ENCODE results near the gene ANKRD33B.

ANKRD33B gene

GRCh38 chr5:10538103-10538788 lies 25.6 kb upstream of the ANKRD33B start:
- Histone ChIP-seq H4K91ac (ENCODE audit: low read length) (no peak overlapping the region), H3K4me2 (ENCODE audit: low read length, poor library complexity, severe bottlenecking) (no peak overlapping the region), H2BK5ac (ENCODE audit: low read depth, low read length, poor library complexity, severe bottlenecking) (no peak overlapping the region), H4K8ac (ENCODE audit: low read length) (no peak overlapping the region), H2AK5ac (ENCODE audit: low read length, severe bottlenecking) (no peak overlapping the region), H3K36me3 (ENCODE audit: control insufficient read depth in 1 of 2, insufficient read depth in 2 of 2, low read depth in 1 of 2, low read length in 2 of 2) (no peaks in the 10 kb centered on the region), H3K14ac (ENCODE audit: low read length in 2 of 2) (no peak overlapping the region), H3K27ac (ENCODE audit: low read length, poor library complexity, severe bottlenecking) (no peak overlapping the region), H2AFZ (ENCODE audit: low read depth, low read length) (no peak overlapping the region), H3K79me1 (replicated peaks; ENCODE audit: low read length, poor library complexity, severe bottlenecking) (no peaks in the 10 kb centered on the region), H2BK120ac (ENCODE audit: low read depth, low read length) (no peak overlapping the region), H3K18ac (ENCODE audit: low read depth in 1 of 2, low read length in 2 of 2) (no peak overlapping the region), H2BK15ac (ENCODE audit: low read depth, poor library complexity, severe bottlenecking) (no peak overlapping the region), H3K27me3 (ENCODE audit: control insufficient read depth in 1 of 2, insufficient read depth in 1 of 2, low read length in 2 of 2) (no peaks in the 10 kb centered on the region), H3K23ac (ENCODE audit: low read length in 2 of 2) (no peak overlapping the region), H2BK12ac (ENCODE audit: low read length in 2 of 2) (no peak overlapping the region), H3K4me3 (ENCODE audit: insufficient read depth in 1 of 2, low read depth in 1 of 2, low read length in 2 of 2) (no peak overlapping the region), H3K4ac (ENCODE audit: low read depth in 1 of 2, low read length in 2 of 2) (no peak overlapping the region), H3K4me1 (ENCODE audit: control insufficient read depth, insufficient read depth, low read depth, low read length) (no peaks in the 10 kb centered on the region), H3K9me3 (ENCODE audit: control insufficient read depth, low read length) (no peaks in the 10 kb centered on the region), H3K9ac (ENCODE audit: low read length) (no peak overlapping the region)
- 98% methylated on average over 13 of the region's 14 CpGs for WGBS
- DNase-seq: no peak

GRCh38 chr5:10538789-10539686 lies 24.8 kb upstream of the ANKRD33B start:
- Histone ChIP-seq H2BK12ac (ENCODE audit: low read length in 2 of 2) (no peak overlapping the region), H2AK5ac (ENCODE audit: low read length, severe bottlenecking) (no peak overlapping the region), H3K14ac (ENCODE audit: low read length in 2 of 2) (no peak overlapping the region), H3K4me3 (ENCODE audit: insufficient read depth in 1 of 2, low read depth in 1 of 2, low read length in 2 of 2) (no peak overlapping the region), H2BK120ac (ENCODE audit: low read depth, low read length) (no peak overlapping the region), H4K8ac (ENCODE audit: low read length) (no peak overlapping the region), H3K4ac (ENCODE audit: low read depth in 1 of 2, low read length in 2 of 2) (no peak overlapping the region), H3K36me3 (ENCODE audit: control insufficient read depth in 1 of 2, insufficient read depth in 2 of 2, low read depth in 1 of 2, low read length in 2 of 2) (no peaks in the 10 kb centered on the region), H3K18ac (ENCODE audit: low read depth in 1 of 2, low read length in 2 of 2) (no peak overlapping the region), H3K27ac (ENCODE audit: low read length, poor library complexity, severe bottlenecking) (no peak overlapping the region), H4K91ac (ENCODE audit: low read length) (no peak overlapping the region), H3K9ac (ENCODE audit: low read length) (no peak overlapping the region), H3K23ac (ENCODE audit: low read length in 2 of 2) (no peak overlapping the region), H2AFZ (ENCODE audit: low read depth, low read length) (no peak overlapping the region), H3K27me3 (ENCODE audit: control insufficient read depth in 1 of 2, insufficient read depth in 1 of 2, low read length in 2 of 2) (no peaks in the 10 kb centered on the region), H3K4me2 (ENCODE audit: low read length, poor library complexity, severe bottlenecking) (no peak overlapping the region), H3K79me1 (replicated peaks; ENCODE audit: low read length, poor library complexity, severe bottlenecking) (no peaks in the 10 kb centered on the region), H3K9me3 (ENCODE audit: control insufficient read depth, low read length) (no peaks in the 10 kb centered on the region), H2BK5ac (ENCODE audit: low read depth, low read length, poor library complexity, severe bottlenecking) (no peak overlapping the region), H2BK15ac (ENCODE audit: low read depth, poor library complexity, severe bottlenecking) (no peak overlapping the region), H3K4me1 (ENCODE audit: control insufficient read depth, insufficient read depth, low read depth, low read length) (no peaks in the 10 kb centered on the region)
- DNase-seq: no peak
- 93% methylated on average over 19 of the region's 19 CpGs for WGBS

- H2BK5ac ChIP-seq (ENCODE audit: low read depth, low read length, poor library complexity, severe bottlenecking): no peak overlapping the region
- H3K18ac ChIP-seq (ENCODE audit: low read depth in 1 of 2, low read length in 2 of 2): no peak overlapping the region
- no peak overlapping the region for H2AK5ac ChIP-seq (ENCODE audit: low read length, severe bottlenecking)
- H3K9ac ChIP-seq (ENCODE audit: low read length): no peak overlapping the region
- H2BK120ac ChIP-seq (ENCODE audit: low read depth, low read length): no peak overlapping the region
- no peak overlapping the region for H3K4me3 ChIP-seq (ENCODE audit: insufficient read depth in 1 of 2, low read depth in 1 of 2, low read length in 2 of 2)
- H3K27ac ChIP-seq (ENCODE audit: low read length, poor library complexity, severe bottlenecking): no peak overlapping the region
- H3K27me3 ChIP-seq (ENCODE audit: control insufficient read depth in 1 of 2, insufficient read depth in 1 of 2, low read length in 2 of 2): no peaks in the 10 kb centered on the region
- no peak overlapping the region for H4K91ac ChIP-seq (ENCODE audit: low read length)
- no peak overlapping the region for H3K23ac ChIP-seq (ENCODE audit: low read length in 2 of 2)
- no peak overlapping the region for H3K4me2 ChIP-seq (ENCODE audit: low read length, poor library complexity, severe bottlenecking)
- H3K14ac ChIP-seq (ENCODE audit: low read length in 2 of 2): no peak overlapping the region
- no peaks in the 10 kb centered on the region for H3K9me3 ChIP-seq (ENCODE audit: control insufficient read depth, low read length)
- DNase-seq: peak; percentile 28
- H2BK12ac ChIP-seq (ENCODE audit: low read length in 2 of 2): no peak overlapping the region
- no peak overlapping the region for H4K8ac ChIP-seq (ENCODE audit: low read length)
- no peak overlapping the region for H2BK15ac ChIP-seq (ENCODE audit: low read depth, poor library complexity, severe bottlenecking)
- H3K4me1 ChIP-seq (ENCODE audit: control insufficient read depth, insufficient read depth, low read depth, low read length): no peaks in the 10 kb centered on the region
- no peak overlapping the region for H3K4ac ChIP-seq (ENCODE audit: low read depth in 1 of 2, low read length in 2 of 2)
- no peak overlapping the region for H2AFZ ChIP-seq (ENCODE audit: low read depth, low read length)
- 87% methylated on average over 3 of the region's 3 CpGs for WGBS
- no peaks in the 10 kb centered on the region for H3K79me1 ChIP-seq (replicated peaks; ENCODE audit: low read length, poor library complexity, severe bottlenecking)
- H3K36me3 ChIP-seq (ENCODE audit: control insufficient read depth in 1 of 2, insufficient read depth in 2 of 2, low read depth in 1 of 2, low read length in 2 of 2): no peaks in the 10 kb centered on the region
These were observed 24.2 kb upstream of the ANKRD33B start for GRCh38 chr5:10539687-10539998.

- H3K79me1 ChIP-seq (replicated peaks; ENCODE audit: low read length, poor library complexity, severe bottlenecking): no peaks in the 10 kb centered on the region
- H2BK15ac ChIP-seq (ENCODE audit: low read depth, poor library complexity, severe bottlenecking): no peak overlapping the region
- no peaks in the 10 kb centered on the region for H3K4me1 ChIP-seq (ENCODE audit: control insufficient read depth, insufficient read depth, low read depth, low read length)
- H3K4ac ChIP-seq (ENCODE audit: low read depth in 1 of 2, low read length in 2 of 2): no peak overlapping the region
- no peak overlapping the region for H2AFZ ChIP-seq (ENCODE audit: low read depth, low read length)
- H3K9ac ChIP-seq (ENCODE audit: low read length): no peak overlapping the region
- no peak overlapping the region for H3K4me3 ChIP-seq (ENCODE audit: insufficient read depth in 1 of 2, low read depth in 1 of 2, low read length in 2 of 2)
- no peak overlapping the region for H4K91ac ChIP-seq (ENCODE audit: low read length)
- H2BK120ac ChIP-seq (ENCODE audit: low read depth, low read length): no peak overlapping the region
- WGBS: 96% methylated on average over 8 of the region's 11 CpGs
- no peak overlapping the region for H2AK5ac ChIP-seq (ENCODE audit: low read length, severe bottlenecking)
- H2BK12ac ChIP-seq (ENCODE audit: low read length in 2 of 2): no peak overlapping the region
- no peaks in the 10 kb centered on the region for H3K9me3 ChIP-seq (ENCODE audit: control insufficient read depth, low read length)
- no peak for DNase-seq
- no peak overlapping the region for H4K8ac ChIP-seq (ENCODE audit: low read length)
- no peak overlapping the region for H3K4me2 ChIP-seq (ENCODE audit: low read length, poor library complexity, severe bottlenecking)
- H3K23ac ChIP-seq (ENCODE audit: low read length in 2 of 2): no peak overlapping the region
- H3K27me3 ChIP-seq (ENCODE audit: control insufficient read depth in 1 of 2, insufficient read depth in 1 of 2, low read length in 2 of 2): no peaks in the 10 kb centered on the region
- H3K18ac ChIP-seq (ENCODE audit: low read depth in 1 of 2, low read length in 2 of 2): no peak overlapping the region
- H3K14ac ChIP-seq (ENCODE audit: low read length in 2 of 2): no peak overlapping the region
- H2BK5ac ChIP-seq (ENCODE audit: low read depth, low read length, poor library complexity, severe bottlenecking): no peak overlapping the region
- H3K27ac ChIP-seq (ENCODE audit: low read length, poor library complexity, severe bottlenecking): no peak overlapping the region
- no peaks in the 10 kb centered on the region for H3K36me3 ChIP-seq (ENCODE audit: control insufficient read depth in 1 of 2, insufficient read depth in 2 of 2, low read depth in 1 of 2, low read length in 2 of 2)
These were observed 23.8 kb upstream of the ANKRD33B start for GRCh38 chr5:10540036-10540544.
